HG03571 (cell line): ENCODE results near the gene SCFD2.

Experiments
- ATAC-seq: cut with Tn5 transposase; IDR thresholded peaks from one replicate; pipeline ENCODE4 v1.9.1; 2021; ENCODE audit not compliant: unreplicated experiment

Gene SCFD2

DNA sequence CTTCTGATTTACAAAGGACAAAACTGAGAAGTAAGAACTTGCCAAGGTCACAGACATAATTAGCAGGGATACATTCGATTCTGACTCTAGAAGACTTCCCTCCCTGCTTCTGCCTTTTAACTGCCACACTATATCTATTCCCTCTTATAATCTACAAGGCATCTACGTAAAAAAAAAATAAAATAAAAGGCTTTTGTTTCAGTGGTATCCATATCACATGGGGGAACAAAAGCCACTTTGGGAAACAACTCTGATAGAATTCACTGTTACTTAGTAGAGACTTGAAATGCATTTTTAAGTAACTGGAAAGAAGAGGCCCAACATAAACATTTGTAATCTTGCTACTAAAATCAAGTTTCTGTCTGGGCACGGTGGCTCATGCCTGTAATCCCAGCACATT, 247.2 kb downstream of the SCFD2 start:
- ATAC-seq: no peak

DNA sequence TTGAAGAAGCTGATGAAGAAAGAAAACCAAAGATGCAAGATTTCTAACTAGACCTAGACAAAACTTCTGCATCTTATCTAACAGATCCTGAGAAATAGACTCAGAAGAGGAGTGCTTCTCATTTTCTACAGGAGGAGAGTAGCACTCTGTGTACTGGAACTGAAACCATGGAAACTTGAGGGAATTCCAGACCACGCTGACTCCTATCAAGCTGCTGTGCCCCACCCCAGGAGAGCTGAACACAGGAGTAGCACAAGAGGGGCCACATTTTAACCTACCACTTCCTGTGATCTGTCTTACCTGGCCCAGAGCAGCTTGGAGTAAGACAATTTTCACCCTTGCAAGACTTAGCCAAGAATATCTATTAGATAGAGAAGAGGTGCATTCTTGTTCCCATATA, 248.9 kb downstream of the SCFD2 start:
- ATAC-seq: no peak

DNA sequence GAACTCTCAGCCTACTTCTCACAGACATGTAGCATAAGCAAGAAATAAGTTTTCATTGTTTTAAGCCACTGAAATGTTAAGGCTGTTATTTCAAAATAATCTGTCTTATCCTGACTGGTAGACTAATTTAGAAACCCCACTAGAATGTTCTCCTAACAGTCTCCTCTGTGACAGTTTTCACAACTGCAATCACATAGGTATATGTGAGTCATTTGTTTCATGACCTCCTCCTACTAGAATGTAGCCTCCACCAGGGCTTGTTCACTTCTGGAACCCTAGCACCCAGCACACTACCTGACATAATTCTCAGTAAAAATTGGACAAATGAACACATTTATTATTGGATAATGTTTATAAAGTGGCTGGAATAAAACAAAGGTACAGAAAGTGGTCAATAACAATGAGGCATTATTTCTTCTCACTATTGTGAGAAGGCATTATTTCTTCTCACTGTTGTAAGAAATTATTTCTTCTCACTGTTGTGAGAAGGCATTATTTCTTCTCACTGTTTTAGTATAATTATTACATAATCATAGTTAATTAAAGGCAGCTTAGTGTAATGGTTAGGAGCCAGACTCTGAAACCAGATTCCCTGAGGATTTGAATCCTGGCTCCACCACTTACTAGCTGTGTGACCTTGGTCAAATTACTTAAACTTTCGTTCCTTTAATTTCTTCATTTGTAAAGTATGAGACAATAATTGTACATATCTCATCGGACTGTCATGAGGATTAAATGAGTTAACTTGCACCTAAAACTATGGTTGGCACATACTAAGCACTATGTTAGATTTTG, 252.2 kb downstream of the SCFD2 start:
- ATAC-seq: no peak

DNA sequence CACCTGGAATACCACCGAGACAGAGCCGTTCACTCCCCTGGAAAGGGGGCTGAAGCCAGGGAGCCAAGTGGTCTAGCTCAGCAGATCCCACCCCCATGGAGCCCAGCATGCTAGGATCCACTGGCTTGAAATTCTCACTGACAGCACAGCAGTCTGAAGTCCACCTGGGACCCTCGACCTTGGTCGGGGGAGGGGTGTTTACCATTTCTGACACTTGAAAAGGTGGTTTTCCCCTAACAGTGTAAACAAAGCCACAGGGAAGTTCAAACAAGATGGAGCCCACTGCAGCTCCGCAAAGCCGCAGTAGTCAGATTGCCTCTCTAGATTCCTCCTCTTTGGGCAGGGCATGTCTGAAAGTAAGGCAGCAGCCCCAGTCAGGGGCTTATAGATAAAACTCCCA, 260.5 kb downstream of the SCFD2 start:
- no peak for ATAC-seq

DNA sequence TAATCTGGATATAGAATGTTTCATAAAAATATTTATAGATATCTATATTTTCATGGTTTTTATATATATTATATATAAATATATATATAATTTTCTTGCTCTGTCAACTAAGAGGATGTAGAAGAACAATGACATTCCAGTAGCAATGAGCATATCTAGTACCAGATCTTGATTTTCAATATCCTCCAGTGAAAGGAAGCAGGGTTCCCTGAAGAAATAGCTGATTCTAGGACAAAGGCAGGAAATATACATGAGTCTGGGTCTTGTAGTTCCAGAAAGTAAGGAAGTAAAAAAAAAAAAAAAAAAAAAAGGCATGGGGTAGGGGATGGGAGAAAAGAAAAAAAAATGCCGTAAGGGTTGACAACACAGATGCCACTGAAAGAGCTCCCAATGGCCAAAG, 262.4 kb downstream of the SCFD2 start:
- ATAC-seq: no peak

DNA sequence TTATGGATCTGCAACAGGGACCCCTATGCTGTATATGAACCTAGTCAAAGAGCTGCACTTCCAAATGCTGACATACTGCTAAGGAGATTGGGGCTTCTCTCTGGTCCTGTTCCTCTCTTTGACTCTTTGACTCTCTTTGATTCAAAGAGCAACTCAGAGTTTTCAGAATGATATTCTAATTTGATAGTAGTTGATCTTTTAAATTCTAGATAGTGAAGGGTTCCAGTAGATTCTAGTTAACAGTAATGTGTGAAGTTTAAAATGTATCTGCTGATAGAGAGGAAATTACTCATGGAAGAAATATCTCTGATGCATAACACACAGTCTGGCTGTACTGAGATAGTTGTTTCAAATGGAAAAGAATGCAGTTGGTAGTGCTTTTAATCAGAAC, 264.7 kb downstream of the SCFD2 start:
- ATAC-seq: no peak

DNA sequence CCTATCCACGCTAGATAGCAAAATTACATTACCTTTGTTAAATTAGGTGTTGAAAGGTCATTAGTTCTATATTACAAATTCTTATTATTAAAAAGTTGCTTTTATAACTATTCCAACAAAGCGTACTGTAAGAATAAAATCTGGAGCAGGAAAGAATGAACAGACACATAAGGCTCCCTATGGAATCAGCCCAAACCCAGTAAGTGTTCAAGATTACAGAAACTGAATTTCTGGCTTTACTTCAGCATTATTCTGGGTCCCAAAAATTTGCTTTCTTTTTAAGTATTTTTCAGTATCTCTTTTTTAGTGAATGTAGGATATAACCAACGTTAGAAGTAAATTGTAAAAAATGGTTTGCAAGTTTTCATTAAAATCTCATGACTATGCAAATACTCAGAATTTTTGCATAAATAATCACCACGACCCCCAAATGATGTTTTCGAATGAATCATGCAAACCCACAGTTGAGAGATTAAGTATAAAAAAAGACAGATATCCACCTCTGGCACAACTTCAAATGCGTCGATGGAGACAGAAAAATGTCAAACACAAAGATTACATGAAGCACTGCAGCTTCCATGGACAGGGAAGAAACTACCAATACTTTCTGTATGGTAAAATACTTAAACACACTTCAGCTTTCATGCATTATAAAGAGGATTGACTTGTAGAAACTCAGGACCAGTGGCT, 265.2 kb downstream of the SCFD2 start:
- no peak for ATAC-seq

DNA sequence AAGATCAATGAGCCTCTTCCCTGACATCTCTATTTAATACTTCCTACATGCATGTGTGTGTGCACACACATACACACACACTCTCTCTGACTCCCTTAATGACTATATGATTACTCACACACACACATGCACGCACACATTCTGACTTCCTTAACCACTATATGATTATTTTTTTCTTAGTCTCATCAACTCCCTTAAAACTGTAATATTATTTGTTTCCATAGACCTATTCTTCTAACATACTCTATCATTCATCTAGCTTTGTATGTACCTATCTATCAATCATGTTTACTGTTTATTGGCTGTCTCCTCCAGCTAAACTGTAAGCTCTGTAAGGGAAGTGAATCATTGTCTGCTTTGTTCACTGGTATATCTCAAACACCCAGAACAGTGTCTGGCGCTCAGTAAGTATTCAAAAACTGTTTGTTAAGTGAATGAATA, 267.2 kb downstream of the SCFD2 start:
- ATAC-seq: no peak

DNA sequence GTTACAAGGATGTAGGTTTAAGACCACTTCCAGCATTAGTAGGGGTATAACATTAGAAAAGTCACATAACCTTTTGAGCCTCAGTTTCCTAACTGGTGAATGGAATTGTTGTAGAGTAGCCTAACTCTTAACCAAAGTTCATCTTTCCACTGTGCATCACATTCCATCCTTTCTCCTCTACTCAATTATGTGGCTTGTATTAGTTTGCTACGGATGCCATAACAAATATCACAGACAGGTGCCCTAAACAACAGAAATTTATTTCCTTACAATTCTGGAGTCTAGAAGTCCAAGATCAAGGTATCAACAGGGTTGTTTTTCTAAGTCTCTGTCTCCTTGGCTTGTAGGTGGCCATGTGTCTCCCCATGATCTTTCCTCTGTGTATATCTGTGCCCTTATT, 271.8 kb downstream of the SCFD2 start:
- no peak for ATAC-seq

DNA sequence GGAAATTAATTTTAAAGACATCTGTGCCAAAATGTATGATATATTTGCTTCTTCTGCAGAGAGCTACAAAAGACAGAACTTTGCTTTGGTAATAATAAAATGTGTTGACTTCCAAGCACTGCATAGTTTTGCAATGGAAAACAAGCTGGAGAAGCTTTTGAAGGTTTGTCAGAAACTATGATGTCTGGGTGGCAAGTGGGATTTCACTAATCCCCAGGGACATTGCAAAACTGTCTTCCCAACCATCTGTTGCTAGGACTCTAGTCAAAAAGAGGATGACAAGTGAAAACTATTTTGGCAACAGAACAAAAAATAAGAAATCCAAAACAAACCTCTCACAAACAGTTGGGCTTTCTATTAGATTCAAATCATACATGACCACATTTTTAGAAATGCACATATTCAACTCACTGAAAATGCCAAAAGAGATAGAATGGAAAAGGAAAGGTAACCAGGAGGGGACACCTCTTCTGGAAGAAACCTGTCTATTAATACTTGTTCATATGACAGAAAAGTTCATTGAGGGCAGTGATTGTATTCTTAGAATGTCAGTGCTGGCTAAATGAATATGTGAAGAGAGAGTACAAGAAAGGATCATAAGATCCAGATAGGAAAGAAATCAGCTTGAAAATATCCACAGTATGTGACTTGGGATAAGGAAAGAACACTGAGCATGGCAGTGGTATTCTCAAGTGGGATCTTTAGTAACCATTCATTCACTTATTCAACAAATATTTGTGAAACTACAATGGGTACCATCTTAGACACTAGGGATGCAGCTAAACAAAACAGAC, 275.7 kb downstream of the SCFD2 start:
- ATAC-seq: no peak

DNA sequence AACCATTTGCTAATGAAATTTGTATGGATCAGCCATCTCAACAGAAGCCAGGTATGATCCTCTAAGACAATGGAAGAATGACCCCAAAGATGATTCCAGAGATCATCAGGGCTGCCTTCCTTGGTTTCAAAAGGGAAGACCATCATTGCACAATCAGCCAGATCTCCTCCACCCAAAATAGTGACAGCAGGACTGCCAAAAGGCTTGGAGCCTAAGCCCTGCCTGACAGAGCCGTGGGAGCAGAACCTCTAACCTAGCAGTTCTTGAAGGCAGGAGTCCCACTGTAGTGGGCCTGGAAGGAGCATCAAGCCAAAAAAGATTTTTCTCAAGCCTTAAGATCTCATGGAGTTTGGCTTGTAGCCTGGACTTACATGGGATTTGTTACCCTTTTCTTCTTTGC, 277.7 kb downstream of the SCFD2 start:
- ATAC-seq: no peak

DNA sequence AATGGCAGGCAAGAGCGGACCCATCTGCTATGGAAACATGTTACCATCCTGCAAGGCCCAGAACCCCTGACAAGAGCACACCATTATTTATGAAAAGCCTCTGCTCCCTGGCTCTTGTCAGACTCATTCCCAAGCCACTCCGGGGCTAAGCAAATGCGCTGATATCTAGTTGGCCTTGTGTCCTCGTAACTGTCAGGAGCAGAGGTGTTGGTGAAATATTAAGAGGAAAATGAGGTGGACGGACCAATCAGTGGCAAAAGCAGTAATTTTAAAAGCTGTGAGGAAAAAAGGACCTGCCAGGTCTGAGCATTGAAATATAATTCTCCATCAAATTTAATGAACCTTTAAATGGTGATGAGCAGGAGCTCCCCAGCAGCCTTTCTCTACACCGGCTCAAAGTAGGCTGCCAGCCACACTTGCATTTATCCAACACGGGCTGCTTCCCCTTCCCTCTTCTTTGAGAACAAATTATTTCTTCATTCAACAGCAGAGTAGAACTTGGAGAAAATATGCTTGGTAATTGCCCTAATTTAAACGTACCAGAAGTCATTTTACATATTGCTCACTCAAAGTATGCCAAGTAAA, 289.4 kb downstream of the SCFD2 start:
- ATAC-seq: no peak

DNA sequence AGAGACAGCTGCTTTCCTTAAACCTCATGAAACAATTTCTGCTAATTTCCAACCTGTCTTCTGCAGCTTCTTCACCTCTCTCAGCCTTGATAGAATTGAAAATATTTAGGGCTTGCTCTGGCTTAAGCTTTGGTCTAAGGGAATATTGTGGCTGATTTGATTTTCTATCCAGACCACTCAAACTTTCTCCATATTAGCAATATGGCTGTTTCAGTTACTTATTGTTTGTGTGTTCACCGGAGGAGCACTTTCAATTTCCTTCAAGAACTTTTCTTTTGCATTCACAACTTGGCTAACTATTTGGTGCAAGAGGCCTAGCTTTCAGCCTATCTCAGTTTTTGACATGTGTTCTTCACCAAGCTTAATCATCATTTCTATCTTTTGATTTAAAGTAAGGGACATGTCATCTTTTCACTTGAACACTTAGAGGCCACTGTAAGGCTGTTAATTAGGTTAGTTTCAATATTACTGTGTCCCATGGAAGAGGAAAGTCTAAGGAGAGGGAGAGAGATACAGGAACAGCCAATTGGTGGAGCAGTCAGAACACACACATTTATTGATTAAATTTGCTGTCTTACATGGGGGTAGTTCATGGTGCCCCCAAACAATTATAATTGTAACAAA, 290.6 kb downstream of the SCFD2 start:
- ATAC-seq: no peak

DNA sequence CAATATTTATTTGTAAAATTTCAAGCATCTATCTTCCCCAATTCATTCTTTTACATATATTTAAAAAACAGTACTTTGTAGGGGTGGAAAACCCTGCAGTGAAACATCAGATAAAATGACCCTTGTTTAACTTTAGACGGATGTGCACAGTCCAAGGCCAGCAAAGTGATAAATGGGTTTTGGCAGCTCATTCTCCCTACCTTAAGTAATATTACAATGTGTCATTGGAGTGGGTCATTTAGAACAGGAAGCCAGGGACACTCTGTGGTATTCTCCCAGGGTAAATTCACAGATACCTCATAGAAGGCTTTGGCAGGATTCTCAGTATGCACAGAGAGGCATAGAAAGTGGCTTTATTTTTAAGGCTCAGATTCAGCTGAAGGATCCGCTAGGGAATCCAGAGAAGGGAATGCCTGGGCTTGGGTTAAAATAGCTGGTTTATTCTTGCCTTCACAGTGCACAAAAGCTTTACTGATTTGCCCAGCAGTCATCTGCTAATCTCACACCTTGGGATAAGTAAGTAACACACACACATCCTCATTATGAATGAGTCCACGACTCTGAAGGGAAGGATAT, 297.0 kb downstream of the SCFD2 start:
- no peak for ATAC-seq

DNA sequence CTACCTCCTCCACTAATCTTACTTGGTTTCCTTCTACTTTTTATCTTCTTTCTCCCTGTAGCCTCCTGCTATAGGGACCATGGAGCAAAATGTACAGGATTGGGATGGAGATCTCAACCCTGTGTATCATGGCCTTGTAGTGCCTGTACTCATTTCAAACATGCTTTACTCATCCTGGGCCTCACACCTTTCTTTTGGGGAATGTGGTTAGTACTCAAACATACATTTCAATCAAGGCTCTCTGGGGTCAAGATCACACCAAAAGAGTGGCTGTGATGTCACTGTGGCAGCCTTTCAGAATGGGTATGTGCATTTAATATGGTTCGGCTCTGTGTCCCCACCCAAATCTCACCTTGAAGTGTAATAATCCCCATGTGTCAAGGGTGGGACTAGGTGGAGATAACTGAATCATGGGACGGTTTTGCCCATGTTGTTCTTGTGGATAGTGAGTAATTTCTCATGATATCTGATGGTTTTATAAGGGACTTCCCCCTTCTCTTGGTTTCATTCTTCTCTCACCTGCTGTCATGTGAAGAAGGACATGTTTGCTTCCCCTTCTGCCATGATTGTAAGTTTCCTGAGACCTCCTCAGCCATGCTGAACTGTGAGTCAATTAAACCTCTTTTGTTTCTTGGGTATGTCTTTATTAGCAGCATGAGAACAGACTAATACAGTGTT, 298.6 kb downstream of the SCFD2 start:
- no peak for ATAC-seq

DNA sequence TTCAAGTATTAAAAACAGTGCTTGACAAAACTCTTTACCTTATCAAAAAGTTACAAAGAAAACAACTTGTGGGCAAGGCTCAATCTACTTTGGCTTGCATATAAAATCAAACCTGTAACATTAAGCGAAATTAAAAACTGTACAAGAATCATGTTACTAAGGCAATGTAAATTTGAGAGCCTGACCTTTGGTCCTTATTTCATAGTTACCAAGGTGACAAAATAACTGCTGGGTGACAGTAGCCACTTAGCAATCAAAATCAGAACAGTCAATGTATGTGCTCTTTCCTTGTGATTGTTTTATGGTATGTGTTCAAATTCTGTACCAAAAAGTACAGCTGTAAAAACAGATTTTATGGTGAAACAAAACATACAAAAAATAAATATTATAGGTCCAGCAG, 299.7 kb downstream of the SCFD2 start:
- no peak for ATAC-seq

DNA sequence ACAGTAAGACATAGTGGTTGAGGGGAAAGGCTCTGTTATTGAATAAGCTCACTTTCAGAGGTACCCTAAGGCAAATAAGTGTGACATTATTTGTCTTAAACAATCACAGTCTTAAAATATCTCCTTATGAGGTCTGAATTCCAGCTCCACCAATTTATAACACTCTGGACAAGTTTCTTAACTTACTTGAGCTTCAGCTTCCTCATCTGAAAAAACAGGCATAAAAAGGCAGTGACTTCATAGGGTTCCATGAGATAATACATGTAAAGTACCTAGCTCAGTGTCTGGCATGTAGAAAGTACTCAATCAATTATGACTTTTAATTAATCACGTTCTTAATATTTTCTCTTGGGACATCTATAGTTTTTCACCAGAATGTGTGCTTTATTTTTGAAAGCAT, 301.3 kb downstream of the SCFD2 start:
- no peak for ATAC-seq

DNA sequence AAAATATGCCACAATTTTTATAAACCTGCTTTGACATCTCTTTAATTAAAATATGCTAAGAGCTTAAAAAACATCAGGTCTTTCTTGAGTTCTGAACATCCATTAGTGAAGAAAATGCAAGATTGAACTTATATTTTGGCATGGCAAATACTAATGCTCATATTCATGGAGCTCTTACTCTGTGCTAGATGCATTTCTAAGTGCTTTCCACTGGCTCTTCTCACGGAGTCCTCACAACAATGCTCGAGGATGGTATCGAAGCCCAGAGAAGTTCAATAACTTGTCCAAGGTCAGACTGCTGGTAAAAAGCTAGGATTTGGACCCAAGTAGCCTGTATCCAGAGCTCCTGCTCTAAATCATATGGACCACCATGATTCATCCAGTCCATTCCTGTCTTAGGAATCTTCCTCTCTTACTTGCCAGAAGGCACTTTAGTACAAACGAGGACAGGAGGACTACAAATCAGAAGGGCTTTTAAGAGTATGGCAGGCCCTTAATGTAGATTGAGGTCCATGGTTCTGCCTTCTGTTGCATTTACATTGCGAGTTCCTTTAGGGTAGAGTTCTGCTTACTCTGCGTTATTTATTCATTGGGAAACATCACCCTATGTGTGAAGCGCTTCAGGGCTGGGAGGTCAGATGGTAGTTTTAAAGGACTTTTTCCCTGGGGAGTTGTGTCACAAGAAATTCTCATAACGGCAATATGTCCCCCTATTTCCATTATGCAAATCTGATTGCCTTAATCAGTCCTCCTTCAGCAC, 304.6 kb downstream of the SCFD2 start:
- ATAC-seq: no peak

DNA sequence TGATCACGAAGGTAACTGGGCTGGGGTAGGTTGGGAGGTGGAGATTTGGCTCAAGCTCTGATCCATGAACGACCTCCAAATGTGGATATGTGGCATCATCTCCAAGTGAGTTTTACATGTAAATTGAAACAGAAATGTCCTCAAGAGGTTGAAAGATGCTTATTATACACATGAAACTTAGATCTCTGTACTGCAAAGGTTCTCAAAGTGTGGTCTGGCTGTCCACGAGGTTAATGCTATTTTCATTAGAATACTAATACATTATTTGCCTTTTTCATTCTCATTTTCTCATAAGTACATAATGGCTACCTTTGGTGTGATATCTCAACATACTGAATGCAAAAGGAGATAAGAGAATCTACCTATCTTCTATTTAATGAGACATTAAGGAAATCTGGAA, 305.6 kb downstream of the SCFD2 start:
- ATAC-seq: no peak
